Right lobe of liver (tissue), 4 donors: ENCODE results near the gene CLNK.

ENCODE experiments used
- CTCF ChIP-seq, 4 donors: fragments of 200-600 bp in 3 of 4; fragments of 450-650 bp in 1 of 4; IDR thresholded peaks; one replicate each; pipeline versions ENCODE4 v1.5.1 to v1.8.0; 2016 to 2022; ENCODE audit warnings: antibody characterized with exemption in 4 of 4, mild to moderate bottlenecking in 2 of 4
- POLR2A ChIP-seq: fragments of 450-650 bp; IDR thresholded peaks from one replicate; pipeline ENCODE4 v1.6.1; 2017; ENCODE audit warnings: antibody characterized with exemption, mild to moderate bottlenecking
- donor health status: DM: no; HTN: no; CAD: no.
- donor health status: DM: no; HTN: no; CAD: no.
- donor health status: DM: no; HTN: yes; CAD: no.

- no peak for TF ChIP-seq CTCF (IDR thresholded peaks at IDR 0.05)
- no peak for TF ChIP-seq POLR2A
Measured at GRCh38 chr4:10554121-10554520, 130.4 kb downstream of the CLNK start.
